Mammary epithelial cell (primary cell): ENCODE results near the gene UBXN11.

ENCODE experiments used
- CTCF ChIP-seq, 2 donors: IDR thresholded peaks in 1 of 2; conservative IDR thresholded peaks in 1 of 2; 2 replicates each; pipeline ENCODE4 v1.5.1; 2011 to 2012; ENCODE audit warnings: inconsistent platforms in 2 of 2, low read length in 2 of 2, mild to moderate bottlenecking in 2 of 2, control low read depth in 1 of 2, low read depth in 1 of 2; ENCODE audit not compliant: insufficient read depth in 1 of 2; ENCODE audit errors: extremely low read depth in 1 of 2
- EZH2 ChIP-seq: IDR thresholded peaks from 2 replicates; pipeline ENCODE4 v1.6.1; 2012; ENCODE audit warnings: low read length, inconsistent platforms, borderline replicate concordance

DNA sequence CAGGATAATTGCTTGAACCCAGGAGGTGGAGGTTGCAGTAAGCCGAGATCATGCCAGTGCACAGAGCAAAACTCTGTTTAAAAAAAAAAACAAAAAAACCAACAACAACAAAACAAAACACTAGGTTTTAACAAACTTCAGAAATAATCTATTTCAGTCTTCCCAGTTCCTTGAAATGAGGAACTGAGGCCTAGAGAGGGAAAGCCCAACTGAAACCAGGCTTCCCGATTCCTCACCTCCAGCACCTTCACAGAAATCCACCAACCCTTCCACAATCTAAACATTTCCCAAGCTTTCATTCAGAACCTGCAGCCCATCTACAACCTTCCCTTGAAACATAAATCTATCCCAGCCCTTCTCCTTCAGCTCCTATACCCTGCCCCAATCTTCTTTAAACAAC is 10.7 kb upstream of the UBXN11 start:
- TF ChIP-seq CTCF (conservative IDR thresholded peaks at IDR 0.05 in 1 of 2, IDR thresholded peaks at IDR 0.05 in 1 of 2; ENCODE audit: extremely low read depth in 1 of 2, insufficient read depth in 1 of 2, low read depth in 1 of 2, low read length in 2 of 2) (no peak), EZH2 (no peak)
